IMR-90 (cell line): ENCODE results near the gene HGD. TPM values are rescaled to one million over a fixed set of nuclear protein-coding genes. Genes with fewer than 3 reads are reported as not detected.

Experiments used
- ATAC-seq: fragments of 200-7000 bp; cut with Tn5 transposase; 2 replicates; pipeline ENCODE4 v1.9.1; 2020; ENCODE audit warnings: low read depth, mild to moderate bottlenecking, moderate library complexity
- BruUV-seq: library from RNA; stranded (reverse); fragments of 400-500 nt; replicated peaks from 2 replicates; lab custom pipeline; 2021; lab: Mats Ljungman, UMichigan
- CTCF ChIA-PET: fragments of 300-600 bp; formaldehyde crosslinking; extraction: SDS; loops from one replicate; lab custom pipeline; 2021; ENCODE audit warnings: antibody characterized with exemption; lab: Yijun Ruan, JAX
- POLR2A ChIA-PET: fragments of 300-600 bp; sonication (Branson Sonifier 250); formaldehyde crosslinking; loops from one replicate; lab custom pipeline; 2022; ENCODE audit warnings: antibody characterized with exemption; ENCODE audit not compliant: unreplicated experiment; lab: Charles Lee
- DNase-seq: peaks from one replicate; pipeline ENCODE4 v3.0.0; 2013
- H2AFZ ChIP-seq: replicated peaks from 2 replicates; pipeline ENCODE3; 2013; ENCODE audit warnings: low read length, mild to moderate bottlenecking; ENCODE audit not compliant: poor library complexity
- H2AK5ac ChIP-seq: 2 replicates; pipeline ENCODE4 v1.6.1; 2013; ENCODE audit warnings: low read depth, low read length, inconsistent platforms
- H2AK9ac ChIP-seq: replicated peaks from 2 replicates; pipeline ENCODE3; 2013; ENCODE audit warnings: mild to moderate bottlenecking, low read depth, low read length, moderate library complexity; ENCODE audit not compliant: poor library complexity
- H2BK120ac ChIP-seq: 2 replicates; pipeline ENCODE4 v1.6.1; 2013; ENCODE audit warnings: low read depth, low read length, inconsistent platforms
- H2BK15ac ChIP-seq: 3 replicates; pipeline ENCODE4 v1.6.1; 2013; ENCODE audit warnings: low read depth, low read length, inconsistent platforms
- H2BK20ac ChIP-seq: 2 replicates; pipeline ENCODE4 v1.6.1; 2013; ENCODE audit warnings: low read depth, mild to moderate bottlenecking, inconsistent platforms, low read length, moderate library complexity
- H2BK5ac ChIP-seq: 2 replicates; pipeline ENCODE4 v1.6.1; 2013; ENCODE audit warnings: mild to moderate bottlenecking, low read depth, low read length, inconsistent platforms; ENCODE audit not compliant: poor library complexity, severe bottlenecking
- H3K14ac ChIP-seq: replicated peaks from 2 replicates; pipeline ENCODE4 v1.6.1; 2013; ENCODE audit warnings: low read depth, low read length, inconsistent platforms
- H3K18ac ChIP-seq: 2 replicates; pipeline ENCODE4 v1.6.1; 2013; ENCODE audit warnings: low read depth, low read length, control low read depth
- H3K23ac ChIP-seq: 2 replicates; pipeline ENCODE4 v1.6.1; 2013; ENCODE audit warnings: low read depth, low read length, inconsistent platforms
- H3K27ac ChIP-seq: 2 replicates; pipeline ENCODE4 v1.5.1; 2013; ENCODE audit warnings: mild to moderate bottlenecking, control low read depth, low read length; ENCODE audit not compliant: insufficient read depth
- H3K27me3 ChIP-seq: 2 replicates; pipeline ENCODE4 v1.6.1; 2013; ENCODE audit warnings: low read length; ENCODE audit not compliant: control insufficient read depth, insufficient read depth
- H3K36me3 ChIP-seq: 2 replicates; pipeline ENCODE4 v1.6.1; 2013; ENCODE audit warnings: low read length, mixed read lengths; ENCODE audit not compliant: control insufficient read depth, insufficient read depth
- H3K4ac ChIP-seq: 2 replicates; pipeline ENCODE4 v1.6.1; 2013; ENCODE audit warnings: low read depth, low read length, inconsistent platforms
- H3K4me1 ChIP-seq: 2 replicates; pipeline ENCODE4 v1.6.1; 2013; ENCODE audit warnings: low read length, mixed read lengths; ENCODE audit not compliant: control insufficient read depth, insufficient read depth
- H3K4me2 ChIP-seq: 2 replicates; pipeline ENCODE4 v1.6.1; 2013; ENCODE audit warnings: low read depth, mild to moderate bottlenecking, control low read depth, low read length, moderate library complexity
- H3K4me3 ChIP-seq: 2 replicates; pipeline ENCODE4 v1.5.1; 2013; ENCODE audit warnings: low read depth, mild to moderate bottlenecking, control low read depth, low read length, moderate library complexity; ENCODE audit not compliant: insufficient read depth
- H3K56ac ChIP-seq: 2 replicates; pipeline ENCODE4 v1.6.1; 2013; ENCODE audit warnings: low read length, inconsistent platforms; ENCODE audit not compliant: insufficient read depth; ENCODE audit errors: extremely low read depth
- H3K79me1 ChIP-seq, 2 experiments: 2 replicates each; pipeline ENCODE4 v1.6.1; 2013; ENCODE audit warnings: low read length in 2 of 2, inconsistent platforms in 1 of 2, low read depth in 1 of 2
- H3K9ac ChIP-seq: 2 replicates; pipeline ENCODE4 v1.6.1; 2013; ENCODE audit warnings: low read depth, low read length, control low read depth
- H3K9me1 ChIP-seq: 2 replicates; pipeline ENCODE4 v1.6.1; 2013; ENCODE audit warnings: low read length, inconsistent platforms; ENCODE audit not compliant: insufficient read depth
- H3K9me3 ChIP-seq: 2 replicates; pipeline ENCODE4 v1.6.1; 2013; ENCODE audit warnings: low read length; ENCODE audit not compliant: control insufficient read depth, insufficient read depth
- H4K20me1 ChIP-seq: 2 replicates; pipeline ENCODE4 v1.6.1; 2013; ENCODE audit warnings: low read length, inconsistent platforms; ENCODE audit not compliant: insufficient read depth
- H4K5ac ChIP-seq: 2 replicates; pipeline ENCODE4 v1.6.1; 2013; ENCODE audit warnings: mild to moderate bottlenecking, low read depth, low read length, control low read depth
- H4K8ac ChIP-seq, 2 experiments: 2 replicates each; pipeline ENCODE4 v1.6.1; 2013; ENCODE audit warnings: low read depth in 2 of 2, low read length in 2 of 2, control low read depth in 1 of 2, inconsistent platforms in 1 of 2
- H4K91ac ChIP-seq: 2 replicates; pipeline ENCODE4 v1.6.1; 2013; ENCODE audit warnings: low read depth, low read length, inconsistent platforms; ENCODE audit not compliant: insufficient read depth
- CEBPB ChIP-seq: IDR thresholded peaks from 2 replicates; pipeline ENCODE4 v1.6.1; 2012; ENCODE audit warnings: low read depth, low read length, improper control_type of control experiment
- MAZ ChIP-seq: IDR thresholded peaks from 2 replicates; pipeline ENCODE4 v1.6.1; 2012; ENCODE audit warnings: low read depth, mild to moderate bottlenecking, low read length, improper control_type of control experiment, moderate library complexity, borderline replicate concordance
- NFE2L2 ChIP-seq: fragments of 150-350 bp; IDR thresholded peaks from 2 replicates; pipeline ENCODE4 v1.6.1; 2016; ENCODE audit warnings: low read depth, mild to moderate bottlenecking, low read length
- POLR2A ChIP-seq: IDR thresholded peaks from 2 replicates; pipeline ENCODE4 v1.6.1; 2012; ENCODE audit warnings: mild to moderate bottlenecking, low read depth, low read length
- RAD21 ChIP-seq: IDR thresholded peaks from 2 replicates; pipeline ENCODE4 v1.6.1; 2012; ENCODE audit warnings: low read length, improper control_type of control experiment
- RFX5 ChIP-seq: IDR thresholded peaks from 2 replicates; pipeline ENCODE4 v1.8.0; 2012; ENCODE audit warnings: low read depth, mild to moderate bottlenecking, low read length, moderate library complexity
- WGBS, 2 experiments: methylation state at CpG; one replicate each; pipeline versions ENCODE4 v1.1.5 to v1.1.7; 2013; ENCODE audit warnings: missing lambda C conversion rate in 2 of 2; ENCODE audit not compliant: insufficient read length in 1 of 2; ENCODE audit errors: extremely low coverage in 2 of 2; 5-methylcytosine and 5-hydroxymethylcytosine counted together
- dilution Hi-C: fragments of 300-500 bp; cut with HindIII; formaldehyde crosslinking; loops from one replicate; pipeline ENCODE4 v1.14.3; 2018; ENCODE audit warnings: low sequenced_read_pairs; ENCODE audit not compliant: unreplicated experiment
- in situ Hi-C: fragments of 300-500 bp; cut with MboI; formaldehyde crosslinking; loops from 3 replicates; pipeline ENCODE4 v1.14.3; 2019; ENCODE audit warnings: low sequenced_read_pairs, inconsistent platforms, mixed read lengths
- intact Hi-C: fragments of 100-400 bp; cut with micrococcal nuclease; formaldehyde crosslinking; loops from 2 replicates; pipeline ENCODE4 v1.10.0; 2022
- polyA plus RNA-seq, 3 experiments: library from polyadenylated mRNA; depleted of rRNA; stranded (reverse); fragments of >200 nt; gene quantifications; 2 replicates each; pipeline ENCODE4 v1.2.3, GENCODE V29; 2012; ENCODE audit warnings: low replicate concordance in 1 of 3
- total RNA-seq: library from RNA; depleted of rRNA; stranded (reverse); fragments of >200 nt; gene quantifications from 2 replicates; pipeline ENCODE4 v1.2.3, GENCODE V29; 2012

Gene HGD
- total and polyA plus RNA-seq, 2 of the 4 experiments (the other 2 are of a cell fraction) = 0.14 TPM; not detected in 1

- BruUV-seq = TSS peak; percentile 57
- TF ChIP-seq POLR2A (no peak), CEBPB (no peak), RAD21 (no peak), MAZ (no peak), RFX5 (no peak), NFE2L2 (no peak)
- Histone ChIP-seq H3K4me3 (no peak overlapping the region; the same call in 1 of the 2 replicates), H2AK9ac (no peak overlapping the region), H3K23ac (peak overlapping the region; percentile 43; the same call in 1 of the 2 replicates), H2AK5ac (no peak overlapping the region), H3K79me1 (peaks cover 14 to 31% of the 10 kb centered on the region in 2 experiments), H3K18ac (no peak overlapping the region), H2BK5ac (no peak overlapping the region), H4K91ac (no peak overlapping the region), H2AFZ (no peak overlapping the region), H4K8ac (no peak overlapping the region; a peak in 1 of 4 replicates), H3K36me3 (peaks cover 13% of the 10 kb centered on the region), H3K4me2 (peak overlapping the region; percentile 77), H3K4ac (no peak overlapping the region), H2BK120ac (no peak overlapping the region), H2BK15ac (no peak overlapping the region), H2BK20ac (no peak overlapping the region), H4K5ac (no peak overlapping the region), H3K4me1 (no peaks in the 10 kb centered on the region), H3K27me3 (no peaks in the 10 kb centered on the region), H3K56ac (no peak overlapping the region), H3K9me1 (peaks cover 3% of the 10 kb centered on the region; the same call in 1 of the 2 replicates), H3K14ac (no peak overlapping the region), H4K20me1 (peaks cover 3% of the 10 kb centered on the region; the same call in 1 of the 2 replicates), H3K27ac (no peak overlapping the region), H3K9ac (no peak overlapping the region), H3K9me3 (no peaks in the 10 kb centered on the region)
- ChIA-PET POLR2A (no interaction called here), CTCF (interaction anchor here (0.6 to 1.1 kb wide), 3 partner anchors 36 to 273 kb away, joined by 3 to 5 read pairs (median 3); no protein-coding TSS in a partner anchor)
- WGBS, 2 experiments = 40% methylated on average over 1 of the region's 1 CpG; no CpG with 5 or more reads in 1 of the 2 experiments
- intact Hi-C loops = loop anchor here (2.0 to 10.0 kb wide), 3 partner anchors 90 to 197 kb away; partner anchors contain the start of genes GTF2E1 and RABL3
- dilution Hi-C loops = no loop called here
- in situ Hi-C loops = loop anchor here (10.0 kb wide), 1 partner anchor 197 kb away; no protein-coding TSS in a partner anchor
- ATAC-seq (no peak), DNase-seq (no peak)
These were observed 84.5 kb downstream of the HGD start for GRCh38 chr3:120597445-120598049.
